GM19452 (cell line): ENCODE results near the gene ITGA4.
A peak's percentile ranks its signal among the peaks of the same experiment; 100 is the strongest.
"Not testable (repeated sequence)": the region's sequence is repeated elsewhere in the genome, so short reads cannot be mapped to it uniquely, and the experiment has no call there.

Source experiments
- ATAC-seq: cut with Tn5 transposase; IDR thresholded peaks from one replicate; pipeline ENCODE4 v1.9.1; 2021; ENCODE audit not compliant: unreplicated experiment

Gene ITGA4

DNA sequence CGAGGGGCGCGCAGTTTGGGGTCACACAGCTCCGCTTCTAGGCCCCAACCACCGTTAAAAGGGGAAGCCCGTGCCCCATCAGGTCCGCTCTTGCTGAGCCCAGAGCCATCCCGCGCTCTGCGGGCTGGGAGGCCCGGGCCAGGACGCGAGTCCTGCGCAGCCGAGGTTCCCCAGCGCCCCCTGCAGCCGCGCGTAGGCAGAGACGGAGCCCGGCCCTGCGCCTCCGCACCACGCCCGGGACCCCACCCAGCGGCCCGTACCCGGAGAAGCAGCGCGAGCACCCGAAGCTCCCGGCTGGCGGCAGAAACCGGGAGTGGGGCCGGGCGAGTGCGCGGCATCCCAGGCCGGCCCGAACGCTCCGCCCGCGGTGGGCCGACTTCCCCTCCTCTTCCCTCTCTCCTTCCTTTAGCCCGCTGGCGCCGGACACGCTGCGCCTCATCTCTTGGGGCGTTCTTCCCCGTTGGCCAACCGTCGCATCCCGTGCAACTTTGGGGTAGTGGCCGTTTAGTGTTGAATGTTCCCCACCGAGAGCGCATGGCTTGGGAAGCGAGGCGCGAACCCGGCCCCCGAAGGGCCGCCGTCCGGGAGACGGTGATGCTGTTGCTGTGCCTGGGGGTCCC, at the start of gene ITGA4:
TSS of gene ITGA4 (plus strand) at position 266 of the 620 bp plus-strand sequence. CDS start at position 535, 269 bp downstream.
- ATAC-seq: peak; percentile 70

DNA sequence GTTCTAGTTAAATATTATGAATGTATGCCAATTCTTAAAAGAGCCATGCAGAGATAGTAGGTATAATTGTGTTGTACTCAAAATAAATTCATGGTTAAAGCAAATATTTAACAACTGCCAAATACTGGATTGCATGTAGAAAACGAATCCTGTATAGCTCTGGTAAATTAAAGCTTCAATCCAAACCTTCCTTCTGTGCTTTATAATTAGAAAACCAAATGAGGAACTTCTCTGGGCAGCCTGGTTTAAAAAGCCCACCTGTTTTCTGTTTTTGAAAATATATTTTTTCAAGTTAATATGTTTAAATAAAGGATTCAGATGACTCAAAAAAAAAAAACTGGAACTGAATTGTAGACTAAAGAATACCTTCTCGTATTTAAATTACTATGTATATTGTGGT, 48.3 kb upstream of the ITGA4 start:
- no peak for ATAC-seq

DNA sequence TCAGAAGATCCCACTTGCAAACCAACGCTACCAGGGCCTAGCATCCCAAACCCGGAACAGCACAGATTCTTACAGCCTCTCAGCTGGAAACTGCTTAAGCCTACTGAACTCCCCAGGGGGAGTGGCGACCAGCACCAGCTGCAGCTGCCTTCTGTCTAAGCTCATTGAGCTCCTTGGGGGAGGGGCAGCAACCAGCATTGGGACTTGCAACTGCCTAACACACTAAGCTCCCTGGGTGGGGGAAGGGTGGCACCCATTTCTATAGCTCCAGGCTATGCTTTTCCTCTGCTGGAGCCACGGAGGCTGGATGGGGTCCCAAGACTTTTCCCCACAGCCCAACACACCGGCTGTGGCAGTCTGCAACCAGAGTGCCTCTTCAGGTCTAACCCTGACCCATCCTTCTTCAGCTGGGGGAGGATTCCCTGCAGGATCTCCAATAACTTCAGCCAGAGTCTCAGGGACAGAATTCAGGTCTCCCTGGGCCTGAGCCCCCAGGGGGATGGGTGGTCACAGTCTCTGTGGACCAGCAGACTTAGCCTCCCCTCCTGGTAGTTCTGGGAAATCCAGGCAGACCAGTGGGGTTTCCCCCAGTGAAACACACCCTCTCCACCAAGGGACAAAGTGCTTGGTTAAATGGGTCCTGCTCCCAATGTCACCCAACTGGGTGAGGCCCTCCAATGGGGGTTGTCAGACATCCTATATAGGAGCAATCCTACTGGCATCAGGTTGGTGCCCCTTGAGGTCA, 45.9 kb upstream of the ITGA4 start:
- ATAC-seq: peak; percentile 96

DNA sequence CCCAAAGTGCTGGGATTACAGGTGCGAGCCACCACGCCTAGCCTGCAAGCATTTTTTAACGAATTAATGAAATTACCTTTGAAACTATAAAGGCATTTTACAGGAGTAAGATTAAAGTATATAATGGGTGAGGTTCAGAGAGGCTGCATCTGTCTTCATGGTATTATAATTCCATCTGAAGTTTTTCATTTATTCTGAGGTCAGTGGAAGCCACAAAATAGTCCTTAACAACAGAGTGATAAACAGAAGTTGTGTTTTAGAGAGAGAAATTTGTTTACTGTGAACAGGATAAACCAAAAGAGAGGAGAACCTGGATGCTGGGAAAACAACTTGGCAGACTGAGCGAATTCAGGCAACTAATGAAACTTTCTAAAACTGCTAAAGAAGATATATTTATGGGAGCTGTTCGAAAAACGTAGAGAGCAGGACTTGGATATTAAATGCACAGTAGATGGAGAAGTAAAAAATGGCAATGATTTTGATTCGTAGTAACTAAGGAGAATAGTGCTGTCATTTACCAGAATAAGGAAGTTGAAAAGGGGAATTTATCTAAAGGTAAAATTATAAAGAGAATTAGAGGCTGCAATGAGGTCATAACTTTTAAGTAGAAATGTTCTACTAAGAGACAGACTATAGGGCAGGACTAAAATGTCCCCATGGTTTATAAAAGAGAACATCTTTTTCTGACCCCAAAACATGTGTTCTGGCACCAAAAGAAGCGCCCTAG, 37.9 kb upstream of the ITGA4 start:
- no peak for ATAC-seq

DNA sequence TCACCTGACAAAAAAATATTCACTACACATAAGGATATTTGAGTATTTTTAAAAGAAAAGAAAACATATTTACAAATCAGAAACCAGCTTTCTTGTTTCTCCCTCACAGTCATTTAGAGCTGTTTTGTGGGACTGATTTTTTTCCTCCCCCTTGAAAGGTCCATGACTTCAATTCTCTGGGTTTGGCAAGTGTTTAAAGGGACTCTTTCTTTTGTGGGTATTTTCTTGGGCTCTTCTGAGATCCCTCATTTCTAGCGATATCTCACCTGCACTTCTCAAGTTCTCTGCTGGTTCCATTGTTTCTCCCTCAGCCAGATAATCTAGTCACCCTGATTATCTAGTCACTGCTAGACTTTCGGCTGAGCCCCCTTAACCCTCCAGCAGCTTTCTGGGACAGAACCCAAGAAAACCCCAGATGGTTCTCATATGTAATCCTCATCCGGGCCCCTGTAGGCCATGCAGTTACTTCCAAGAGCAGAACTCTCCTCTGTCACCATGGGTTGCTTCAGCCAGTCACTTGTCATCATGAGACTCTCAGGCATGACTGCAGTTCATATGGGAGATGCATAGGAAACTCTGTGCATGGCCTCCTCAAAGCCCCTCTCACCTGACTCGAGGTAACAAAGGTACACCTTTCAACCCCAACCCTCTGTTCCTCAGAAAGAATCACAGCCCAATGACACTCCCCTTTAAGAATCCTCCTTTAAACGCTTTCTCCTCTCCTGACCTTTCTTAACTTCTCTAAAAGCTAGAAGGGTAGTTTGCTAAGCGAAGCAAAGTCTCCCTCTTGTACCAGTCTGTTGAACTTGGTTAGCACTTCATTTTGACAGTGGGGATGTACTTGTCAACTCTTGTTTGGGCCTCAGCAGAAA, 36.7 kb upstream of the ITGA4 start:
- no peak for ATAC-seq

GRCh38 chr2:181421131-181421458, 36.1 kb upstream of the ITGA4 start:
- ATAC-seq: no peak

DNA sequence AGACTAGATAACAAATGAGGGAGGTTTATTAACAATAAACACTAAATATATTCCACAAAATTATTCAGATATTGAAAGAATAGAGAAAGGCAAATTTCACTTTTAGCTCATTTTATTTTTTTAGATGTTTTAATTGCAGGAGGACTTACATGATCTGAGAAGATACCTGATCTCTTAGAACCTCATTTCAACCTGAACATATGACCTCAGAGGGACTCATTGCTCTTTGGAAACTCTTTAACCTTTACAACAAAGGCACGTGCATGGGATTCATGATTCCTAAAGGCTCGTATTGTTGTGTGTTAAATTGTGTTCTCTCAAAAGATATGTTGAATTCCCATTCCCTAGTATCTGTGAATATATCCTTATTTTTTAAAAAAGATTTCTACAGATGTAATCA, 35.7 kb upstream of the ITGA4 start:
- no peak for ATAC-seq

GRCh38 chr2:181426672-181427071, 30.5 kb upstream of the ITGA4 start:
- no peak for ATAC-seq

- ATAC-seq: peak; percentile 56
Observed at GRCh38 chr2:181430406-181431118, 26.6 kb upstream of the ITGA4 start.

DNA sequence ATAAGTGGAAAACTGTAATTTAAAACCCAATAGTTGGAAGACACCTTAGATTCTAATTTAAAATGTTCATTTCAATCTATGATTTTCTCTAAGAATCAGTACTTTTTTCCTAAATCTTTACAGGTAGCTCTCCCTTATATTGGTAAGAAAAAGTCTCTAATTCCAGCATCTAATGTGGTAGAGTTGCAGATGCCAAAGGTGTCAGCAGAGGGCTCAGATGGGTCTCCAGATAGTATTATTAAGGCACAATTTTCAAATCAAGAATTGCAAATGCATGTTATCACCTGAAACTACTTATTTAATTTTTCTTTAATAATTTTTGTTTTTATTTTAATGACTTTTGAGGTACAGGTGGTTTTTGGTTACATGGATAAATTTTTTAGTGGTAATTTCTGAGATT, 25.5 kb upstream of the ITGA4 start:
- no peak for ATAC-seq

DNA sequence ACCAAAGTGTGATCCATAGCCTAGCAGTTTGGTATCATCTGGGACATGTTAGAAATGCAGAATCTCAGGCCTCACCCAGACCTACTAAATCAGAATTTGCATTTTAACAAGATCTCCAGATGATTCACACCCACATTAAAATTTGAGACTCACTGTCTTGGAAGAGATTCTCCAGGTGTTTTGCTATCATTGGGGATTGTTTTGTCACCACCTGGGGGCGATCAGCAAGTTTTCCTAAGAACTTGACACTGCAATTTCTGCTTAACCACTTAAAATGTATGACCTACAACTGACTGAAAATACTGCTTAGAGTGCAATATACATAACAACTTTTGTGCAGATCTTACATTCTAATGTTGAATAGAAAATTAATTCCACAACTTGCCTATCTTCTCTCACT, 18.9 kb upstream of the ITGA4 start:
- no peak for ATAC-seq

DNA sequence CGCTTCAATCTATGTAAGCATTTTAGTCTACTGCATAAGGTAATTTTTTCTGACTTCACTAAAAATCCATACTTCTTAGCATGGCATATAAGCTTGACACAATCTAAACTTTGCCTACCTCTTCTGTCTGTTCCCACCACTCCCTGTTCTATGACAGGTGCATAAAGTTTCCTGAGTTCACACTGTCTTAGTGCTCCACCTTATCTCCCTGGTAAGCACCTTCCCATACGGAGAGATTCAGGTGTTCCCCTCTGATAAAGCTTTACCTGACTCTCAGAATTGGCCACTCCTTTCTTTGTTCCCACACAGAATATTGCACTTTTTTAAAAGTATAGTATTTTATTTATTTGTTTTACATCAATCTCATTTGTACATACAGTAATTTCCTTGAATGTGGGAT, 16.8 kb upstream of the ITGA4 start:
- ATAC-seq: no peak

DNA sequence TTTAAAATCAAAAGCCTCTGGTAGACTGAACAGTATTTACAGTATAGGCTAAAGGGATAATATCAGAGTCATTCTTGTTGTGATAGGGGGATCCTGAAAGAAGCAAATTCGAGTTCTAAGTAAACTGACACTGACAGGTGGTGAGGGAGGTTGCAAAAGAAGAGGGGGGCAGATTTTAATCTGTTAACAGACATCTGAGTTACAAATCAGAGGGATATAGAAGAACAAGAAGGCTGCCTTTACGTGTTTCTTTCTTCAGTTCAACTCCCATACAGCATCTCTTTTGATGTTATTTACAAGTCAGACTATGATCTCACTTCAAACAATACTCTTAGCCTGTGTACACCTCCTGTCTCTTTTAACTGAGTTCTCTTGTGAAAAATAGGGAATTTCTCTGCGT, 16.3 kb upstream of the ITGA4 start:
- ATAC-seq: no peak

DNA sequence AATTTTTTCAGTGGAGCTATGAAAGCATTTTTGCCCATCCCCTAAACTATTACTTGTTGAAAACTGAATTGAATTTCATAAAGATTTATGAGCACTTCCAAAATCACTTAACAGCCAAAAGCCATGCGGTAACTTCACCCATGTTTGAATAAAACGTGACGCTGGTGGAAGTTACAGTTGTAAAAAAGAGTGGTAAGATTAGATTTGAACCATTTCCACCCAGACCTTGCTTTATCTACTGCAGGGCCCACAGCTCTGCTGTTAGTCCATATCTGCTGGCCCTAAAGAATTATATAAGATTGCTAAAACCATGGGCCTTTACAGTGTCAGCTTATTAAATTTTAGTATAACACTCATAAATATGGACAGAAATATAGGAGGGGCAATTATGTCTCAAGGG, 15.5 kb upstream of the ITGA4 start:
- ATAC-seq: no peak

DNA sequence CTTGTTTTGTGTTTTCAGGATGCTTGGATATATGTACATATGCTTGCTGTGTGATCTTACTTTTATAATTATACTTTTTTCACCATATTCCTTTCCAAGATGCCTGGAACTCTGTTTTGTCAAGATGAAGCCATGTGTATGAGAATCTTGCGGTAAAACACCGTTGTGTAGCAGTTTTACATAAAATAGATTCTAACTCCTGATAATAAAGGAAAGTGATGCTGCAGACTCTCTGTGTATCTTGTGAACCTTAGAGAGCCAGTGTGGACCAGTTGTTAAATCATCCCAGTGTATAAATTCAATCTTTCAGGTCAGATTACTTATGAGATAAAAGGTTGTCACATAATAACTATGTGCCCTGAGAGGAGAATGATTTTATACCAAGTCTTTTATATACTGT, 12.5 kb upstream of the ITGA4 start:
- no peak for ATAC-seq

- no peak for ATAC-seq
Observed at GRCh38 chr2:181446985-181447384, 10.2 kb upstream of the ITGA4 start.

- not testable (repeated sequence) for ATAC-seq
Observed at GRCh38 chr2:181449278-181449677, 7.9 kb upstream of the ITGA4 start.

DNA sequence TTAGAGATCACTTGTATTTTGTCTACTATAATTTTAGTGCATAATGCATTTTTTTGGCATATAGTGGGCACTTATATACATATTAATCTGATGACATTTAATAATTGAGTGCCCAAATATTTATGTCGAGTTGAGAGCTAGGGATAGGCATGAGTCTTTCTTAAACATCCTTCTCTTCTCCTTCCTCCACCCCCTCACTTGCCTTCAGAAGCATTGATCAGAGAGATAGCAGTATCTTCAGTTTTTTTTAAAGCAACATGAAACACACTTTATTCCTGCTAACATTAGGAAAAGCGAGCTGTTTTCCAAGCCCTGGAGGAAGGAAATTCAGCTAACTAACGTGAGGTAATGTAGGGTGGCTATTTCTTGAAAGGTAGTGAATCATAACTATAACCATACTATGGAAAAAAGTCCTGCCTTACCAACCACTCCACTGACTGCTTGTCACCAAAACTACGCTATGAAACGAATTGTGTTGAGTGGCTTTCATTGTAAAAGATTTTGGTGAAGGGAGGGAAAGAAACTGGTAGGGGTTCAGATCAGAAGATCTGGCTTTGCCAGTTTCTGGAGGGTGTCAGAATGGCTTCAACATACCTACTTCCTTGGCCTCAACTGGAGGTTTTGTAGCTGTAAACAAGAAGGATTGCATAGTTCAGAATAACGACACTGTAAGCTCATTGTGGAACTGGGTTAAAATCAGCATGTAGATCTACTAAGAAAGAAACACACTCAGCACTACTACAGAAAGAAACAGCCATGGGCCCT, 2.3 kb upstream of the ITGA4 start:
- ATAC-seq: no peak

- ATAC-seq: peak; percentile 74
Observed at GRCh38 chr2:181456660-181457120, 496 bp upstream of the ITGA4 start.
